ENCODE results near the gene MAN1A1. TPM values are rescaled to one million over a fixed set of nuclear protein-coding genes. Genes with fewer than 3 reads are reported as not detected.

MAN1A1 gene
- total RNA-seq = 13.3 and 17.5 TPM in 2 replicates

GRCh38 chr6:119349361-119350201 is at the start of gene MAN1A1:
TSS of gene MAN1A1 (minus strand) at chr6:119349761. CDS start at chr6:119349065, 696 bp downstream.

Data from epithelial cell of umbilical artery (primary cell).